Heart left ventricle (tissue), 16 donors: Measurements from ENCODE around the gene CYP2U1. TPM values are rescaled to one million over a fixed set of nuclear protein-coding genes. Genes with fewer than 3 reads are reported as not detected.
A peak's percentile ranks its signal among the peaks of the same experiment; 100 is the strongest.

Experiments used
- ATAC-seq, 4 donors: fragments of 200-7000 bp; cut with Tn5 transposase; one replicate each; pipeline ENCODE4 v1.9.1; 2020 to 2022; ENCODE audit warnings: moderate library complexity in 4 of 4, mild to moderate bottlenecking in 3 of 4, moderate number of reproducible peaks in 1 of 4
- DNase-seq, 5 donors: peaks; one replicate each; pipeline ENCODE4 v3.0.0-alpha.2; 2020
- H3K27ac ChIP-seq, 12 donors: fragments of 200-600 bp; sonication (generic) in 4 of 12; one replicate each; pipeline versions ENCODE4 v1.5.0 to v1.8.0; 2016 to 2022; ENCODE audit warnings: mild to moderate bottlenecking in 2 of 12
- H3K27me3 ChIP-seq, 9 donors: fragments of 200-600 bp; sonication (generic) in 2 of 9; one replicate each; pipeline versions ENCODE4 v1.5.1 to v1.8.0; 2016 to 2022; ENCODE audit warnings: mild to moderate bottlenecking in 3 of 9
- H3K36me3 ChIP-seq, 9 donors: fragments of 200-600 bp; sonication (generic) in 2 of 9; one replicate each; pipeline versions ENCODE4 v1.5.0 to v1.8.0; 2018 to 2022; ENCODE audit warnings: mild to moderate bottlenecking in 2 of 9
- H3K4me1 ChIP-seq, 12 donors: fragments of 200-600 bp; sonication (generic) in 4 of 12; one replicate each; pipeline versions ENCODE4 v1.5.0 to v1.8.0; 2016 to 2022; ENCODE audit warnings: mild to moderate bottlenecking in 3 of 12
- H3K4me3 ChIP-seq, 12 donors: fragments of 200-600 bp; sonication (generic) in 4 of 12; one replicate each; pipeline versions ENCODE4 v1.5.0 to v1.8.0; 2017 to 2022; ENCODE audit warnings: mild to moderate bottlenecking in 9 of 12, moderate library complexity in 4 of 12
- H3K9me3 ChIP-seq, 12 donors: fragments of 200-600 bp; sonication (generic) in 4 of 12; one replicate each; pipeline versions ENCODE4 v1.5.0 to v1.8.0; 2016 to 2022; ENCODE audit warnings: mild to moderate bottlenecking in 1 of 12
- POLR2A ChIP-seq, 2 donors: fragments of 450-650 bp; IDR thresholded peaks; one replicate each; pipeline ENCODE4 v1.6.1; 2017; ENCODE audit warnings: antibody characterized with exemption in 2 of 2, mild to moderate bottlenecking in 2 of 2, moderate library complexity in 2 of 2
- WGBS, 4 donors: extraction: QIAGEN DNeasy Blood & Tissue Kit in 2 of 4; methylation state at CpG; one replicate each; pipeline versions ENCODE4 v1.1.5 to v1.1.7; 2013 to 2018; 5-methylcytosine and 5-hydroxymethylcytosine counted together
- intact Hi-C, 10 donors: fragments of 100-400 bp; cut with DNase I; formaldehyde crosslinking; loops; one replicate each; pipeline versions ENCODE4 v1.11.1 to v1.14.2; 2022
- polyA plus RNA-seq, 2 donors: library from polyadenylated mRNA; stranded (reverse); fragments of 200-250 nt; gene quantifications; one replicate each; pipeline ENCODE4 v1.2.3, GENCODE V29; 2013
- total RNA-seq, 9 donors: library from RNA; depleted of rRNA in 2 of 9; stranded (reverse); fragments of >200 nt in 2 of 9; fragmentation: NEBNext Ultra II Directional in 3 of 9; extraction: Animal tissue kit (Norgen Biotek cat#: 25700) in 3 of 9; gene quantifications; one replicate each; pipeline versions ENCODE4 v1.1.0 to v1.2.4, GENCODE V29; 2016 to 2023
- TF ChIP-seq, protein P1 (sequence below), 12 donors: fragments of 200-600 bp; sonication (generic) in 4 of 12; IDR thresholded peaks; one replicate each; pipeline versions ENCODE4 v1.5.0 to v1.8.0; 2018 to 2022; ENCODE audit warnings: antibody characterized with exemption in 12 of 12, mild to moderate bottlenecking in 5 of 12
- donor health status: ischemic (EF 13 %, LVEDD 7.1; RV severe dilation, severe dysfunction).
- donor health status: healthy with polysubstance abuse.
- donor health status: DM: no; HTN: yes; CAD: no.
- donor health status: DM: no; HTN: no; CAD: no.
- donor health status: ischemic (EF 25% LVEDD 6.9; RV normal size, moderate dysfunction).
- donor health status: ischemic (EF 25% LVEDD 5.7; RV mildly dilated, moderate dysfunction).
- donor health status: healthy.
- donor health status: DM: yes; HTN: yes; CAD: no.
- donor health status: ischemic (EF 35%, LVEDD 5.7; RV mildly dilated, moderate dysfunction).
- donor health status: nonischemic (EF 11% LVEDD 7.7; RV severe dilation, severe dysfunction).
- donor health status: DM: yes; HTN: yes; CAD: no.
- donor health status: PGD.
- donor health status: ischemic (EF 29% LVEDD 5.4; RV normal size, mild dysfunction).
- donor health status: nonischemic (EF 23%, LVEDD 6.1; RV moderate dilation, normal function).

Gene CYP2U1
- total and polyA plus RNA-seq, 11 donors: 3.7 to 11.8 (median 6.7) TPM

- ATAC-seq (peak; percentile 98 to 99 (median 98)), DNase-seq (peak; percentile 94 to 97 (median 95))
- 0 to 1% (median 0%) methylated on average over 11 to 78 of the region's 78 CpGs for WGBS, 4 donors
- Histone ChIP-seq H3K9me3 (no peaks in the 10 kb centered on the region), H3K27me3 (no peaks in the 10 kb centered on the region), H3K4me1 (peaks cover 0 to 57% (median 33%) of the 10 kb centered on the region in 12 donors), H3K4me3 (peak within 1 kb of the TSS; percentile 62 to 92 (median 84)), H3K27ac (peak within 1 kb of the TSS; percentile 77 to 97 (median 94)), H3K36me3 (no peaks in the 10 kb centered on the region)
- TF ChIP-seq POLR2A (IDR thresholded peaks at IDR 0.05): peak; percentile 95 to 98
- TF ChIP-seq, protein P1, sequence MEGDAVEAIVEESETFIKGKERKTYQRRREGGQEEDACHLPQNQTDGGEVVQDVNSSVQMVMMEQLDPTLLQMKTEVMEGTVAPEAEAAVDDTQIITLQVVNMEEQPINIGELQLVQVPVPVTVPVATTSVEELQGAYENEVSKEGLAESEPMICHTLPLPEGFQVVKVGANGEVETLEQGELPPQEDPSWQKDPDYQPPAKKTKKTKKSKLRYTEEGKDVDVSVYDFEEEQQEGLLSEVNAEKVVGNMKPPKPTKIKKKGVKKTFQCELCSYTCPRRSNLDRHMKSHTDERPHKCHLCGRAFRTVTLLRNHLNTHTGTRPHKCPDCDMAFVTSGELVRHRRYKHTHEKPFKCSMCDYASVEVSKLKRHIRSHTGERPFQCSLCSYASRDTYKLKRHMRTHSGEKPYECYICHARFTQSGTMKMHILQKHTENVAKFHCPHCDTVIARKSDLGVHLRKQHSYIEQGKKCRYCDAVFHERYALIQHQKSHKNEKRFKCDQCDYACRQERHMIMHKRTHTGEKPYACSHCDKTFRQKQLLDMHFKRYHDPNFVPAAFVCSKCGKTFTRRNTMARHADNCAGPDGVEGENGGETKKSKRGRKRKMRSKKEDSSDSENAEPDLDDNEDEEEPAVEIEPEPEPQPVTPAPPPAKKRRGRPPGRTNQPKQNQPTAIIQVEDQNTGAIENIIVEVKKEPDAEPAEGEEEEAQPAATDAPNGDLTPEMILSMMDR (IDR thresholded peaks at IDR 0.05): no peak
- intact Hi-C loops: loop anchor here in 8 of 10 donors (1.0 to 10.0 kb wide), 8 partner anchors 55 to 267 kb away; partner anchors contain the start of genes CYP2U1 (in 8 of the 8), SGMS2 (in 2 of the 8) and PAPSS1 (in 1 of the 8)
Observed at GRCh38 chr4:107989537-107990386, 58.4 kb downstream of the CYP2U1 start, which contains the start of gene HADH. Gene HADH, plus strand, starts transcription at chr4:107989889. Its CDS starts 44 bp downstream, at chr4:107989933.

DNA sequence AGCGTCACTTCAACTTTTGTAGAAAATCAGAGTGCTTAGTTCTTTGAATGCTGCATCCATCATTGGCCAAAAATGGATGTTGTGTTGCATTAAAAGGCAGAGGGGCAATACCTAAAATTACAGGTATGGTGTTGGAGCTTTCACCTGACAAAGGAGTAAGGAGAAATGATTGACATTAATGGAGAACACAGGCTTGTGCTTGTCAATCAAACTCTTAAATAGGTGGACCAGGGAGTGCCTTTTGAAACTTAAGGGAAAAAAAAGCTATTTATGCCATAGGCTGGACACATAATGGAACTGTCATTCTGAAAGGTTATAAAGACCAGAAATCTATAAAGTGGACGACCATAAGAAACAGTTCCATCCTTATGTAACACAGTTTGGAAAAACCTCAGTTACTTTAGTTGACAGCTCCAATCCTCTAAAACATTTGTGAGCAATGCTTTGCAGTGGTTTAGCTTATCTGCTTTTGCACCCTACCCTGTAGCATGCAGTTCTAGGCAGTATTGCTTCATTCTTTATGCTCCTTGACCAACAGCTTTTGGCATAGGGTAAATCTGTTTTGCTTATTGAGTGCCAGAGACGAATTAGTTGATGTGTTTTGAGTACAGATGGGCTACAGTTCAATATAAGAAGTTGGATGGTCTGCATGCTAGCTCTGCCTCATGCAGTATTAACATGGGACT, 60.7 kb downstream of the CYP2U1 start:
- intact Hi-C loops: loop anchor here in 3 of 10 donors (5.0 to 10.0 kb wide), 4 partner anchors 60 to 270 kb away; partner anchors contain the start of genes CYP2U1 (in 1 of the 3), PAPSS1 (in 1 of the 3) and SGMS2 (in 1 of the 3)
- H3K4me1 ChIP-seq: peaks cover 0 to 75% (median 48%) of the 10 kb centered on the region in 12 donors
- DNase-seq: no peak
- no peaks in the 10 kb centered on the region for H3K9me3 ChIP-seq
- WGBS, 4 donors: 37 to 58% (median 56%) methylated on average over 3 of the region's 3 CpGs
- peak overlapping the region in 10 of 12 donors; percentile 0 to 92 (median 86) for H3K4me3 ChIP-seq
- no peak for TF ChIP-seq POLR2A (IDR thresholded peaks at IDR 0.05)
- TF ChIP-seq, protein P1 (IDR thresholded peaks at IDR 0.05): no peak
- H3K36me3 ChIP-seq: no peaks in the 10 kb centered on the region
- H3K27ac ChIP-seq: peak overlapping the region in 11 of 12 donors; percentile 4 to 97 (median 94)
- no peaks in the 10 kb centered on the region for H3K27me3 ChIP-seq
- ATAC-seq: no peak

GRCh38 chr4:107993969-107994368, 62.6 kb downstream of the CYP2U1 start:
- Histone ChIP-seq H3K4me3 (peak overlapping the region in 3 of 12 donors; percentile 2 to 86 (median 6)), H3K27me3 (no peaks in the 10 kb centered on the region), H3K4me1 (peaks cover 0 to 82% (median 50%) of the 10 kb centered on the region in 12 donors), H3K9me3 (no peaks in the 10 kb centered on the region), H3K36me3 (no peaks in the 10 kb centered on the region), H3K27ac (peak overlapping the region in 10 of 12 donors; percentile 9 to 97 (median 90))
- no peak for DNase-seq
- no peak for ATAC-seq
- WGBS, 4 donors: 36 to 49% (median 42%) methylated on average over 3 of the region's 3 CpGs
- TF ChIP-seq, protein P1 (IDR thresholded peaks at IDR 0.05): no peak
- no peak for TF ChIP-seq POLR2A (IDR thresholded peaks at IDR 0.05)
- intact Hi-C loops: loop anchor here in 3 of 10 donors (5.0 to 10.0 kb wide), 4 partner anchors 62 to 272 kb away; partner anchors contain the start of genes CYP2U1 (in 1 of the 3), PAPSS1 (in 1 of the 3) and SGMS2 (in 1 of the 3)
